AG04449 (cell line): ENCODE measurements around the gene PTBP3.

Experiments
- CTCF ChIA-PET: fragments of 350-600 bp; formaldehyde crosslinking; extraction: SDS; loops from one replicate; lab custom pipeline; 2021; ENCODE audit warnings: antibody characterized with exemption; lab: Yijun Ruan, JAX
- POLR2A ChIA-PET: fragments of 400-600, 350-600 bp; formaldehyde crosslinking; extraction: SDS; loops from one replicate; lab custom pipeline; 2020; ENCODE audit warnings: antibody characterized with exemption, inconsistent platforms; lab: Yijun Ruan, JAX
- DNase-seq: peaks from one replicate; pipeline ENCODE4 v3.0.0-alpha.2; 2010; ENCODE audit warnings: low read depth, low spot score
- H3K4me3 ChIP-seq: 2 replicates; pipeline ENCODE4 v1.5.1; 2011; ENCODE audit warnings: low read depth, mild to moderate bottlenecking, control low read depth, low read length
- CTCF ChIP-seq: IDR thresholded peaks from one replicate; pipeline ENCODE4 v1.5.1; 2011; ENCODE audit warnings: mild to moderate bottlenecking, moderate library complexity, low read length, control low read depth, inconsistent platforms; ENCODE audit not compliant: insufficient read depth; ENCODE audit errors: missing control alignments

Gene PTBP3

GRCh38 chr9:112351184-112351583, 17.8 kb upstream of the PTBP3 start:
- CTCF ChIA-PET: interaction anchor here (0.7 to 2.9 kb wide), 4 partner anchors 10 to 265 kb away, joined by 3 to 20 read pairs (median 8); no protein-coding TSS in a partner anchor
- TF ChIP-seq CTCF: no peak
- no peak overlapping the region for H3K4me3 ChIP-seq
- no peak for DNase-seq
- POLR2A ChIA-PET: no interaction called here

- TF ChIP-seq CTCF: no peak
- DNase-seq: no peak
- ChIA-PET POLR2A (no interaction called here), CTCF (interaction anchor here (1.5 to 2.9 kb wide), 2 partner anchors 13 to 251 kb away, joined by 8 to 11 read pairs; no protein-coding TSS in a partner anchor)
- no peak overlapping the region for H3K4me3 ChIP-seq
These were observed 15.6 kb upstream of the PTBP3 start for GRCh38 chr9:112349008-112349333.

- ChIA-PET CTCF (interaction anchor here (0.9 to 2.9 kb wide), 4 partner anchors 11 to 251 kb away, joined by 3 to 11 read pairs (median 6); no protein-coding TSS in a partner anchor), POLR2A (interaction anchor here (0.5 kb wide), 1 partner anchor 673 kb away, joined by 3 read pairs; no protein-coding TSS in a partner anchor)
- peak overlapping the region; percentile 51 for H3K4me3 ChIP-seq
- DNase-seq: no peak
- TF ChIP-seq CTCF: no peak
These were observed 15.0 kb upstream of the PTBP3 start for GRCh38 chr9:112348257-112349007.

GRCh38 chr9:112341730-112342129, 8.3 kb upstream of the PTBP3 start:
- POLR2A ChIA-PET: interaction anchor here (0.6 to 0.9 kb wide), 2 partner anchors 108 to 244 kb away, joined by 3 read pairs; no protein-coding TSS in a partner anchor
- H3K4me3 ChIP-seq: no peak overlapping the region
- DNase-seq: peak; percentile 28
- no peak for TF ChIP-seq CTCF
- CTCF ChIA-PET: interaction anchor here (1.0 to 1.8 kb wide), 3 partner anchors 8 to 370 kb away, joined by 3 to 6 read pairs (median 4); partner anchors contain the start of gene PTBP3

GRCh38 chr9:112339886-112340285, 6.5 kb upstream of the PTBP3 start:
- TF ChIP-seq CTCF: no peak
- H3K4me3 ChIP-seq: no peak overlapping the region
- CTCF ChIA-PET: interaction anchor here (0.8 kb wide), 1 partner anchor 21 kb away, joined by 3 read pairs; no protein-coding TSS in a partner anchor
- no peak for DNase-seq
- POLR2A ChIA-PET: no interaction called here

- peak; percentile 53 for DNase-seq
- no peak for TF ChIP-seq CTCF
- CTCF ChIA-PET: no interaction called here
- POLR2A ChIA-PET: interaction anchor here (0.7 kb wide), 1 partner anchor 419 kb away, joined by 3 read pairs; no protein-coding TSS in a partner anchor
- H3K4me3 ChIP-seq: no peak overlapping the region
These were observed 5.1 kb upstream of the PTBP3 start for GRCh38 chr9:112338561-112338960.
